ENCODE measurements around the gene ATP6V1C2.
"Not testable (repeated sequence)": the region's sequence is repeated elsewhere in the genome, so short reads cannot be mapped to it uniquely, and the experiment has no call there.

The ATP6V1C2 gene

GRCh38 chr2:10813163-10814138, 92.0 kb downstream of the ATP6V1C2 start:
- not testable (repeated sequence) for DNase-seq (ENCODE audit: low spot score)

GRCh38 chr2:10814142-10814541, 92.7 kb downstream of the ATP6V1C2 start:
- no peak for DNase-seq (ENCODE audit: low spot score)

- DNase-seq (ENCODE audit: low spot score) = no peak
Observed at GRCh38 chr2:10814571-10815331, 93.3 kb downstream of the ATP6V1C2 start.

- no peak for DNase-seq (ENCODE audit: low spot score)
Observed at GRCh38 chr2:10817413-10817812, 96.0 kb downstream of the ATP6V1C2 start.

GRCh38 chr2:10818305-10818704, 96.9 kb downstream of the ATP6V1C2 start:
- DNase-seq (ENCODE audit: low spot score) = not testable (repeated sequence)

GRCh38 chr2:10818984-10819383, 97.6 kb downstream of the ATP6V1C2 start:
- no peak for DNase-seq (ENCODE audit: low spot score)

- DNase-seq (ENCODE audit: low spot score) = no peak
Observed at GRCh38 chr2:10819714-10820314, 98.4 kb downstream of the ATP6V1C2 start.

- DNase-seq (ENCODE audit: low spot score) = no peak
Observed at GRCh38 chr2:10820562-10820961, 99.1 kb downstream of the ATP6V1C2 start.

GRCh38 chr2:10820978-10821695, 99.7 kb downstream of the ATP6V1C2 start:
- no peak for DNase-seq (ENCODE audit: low spot score)

- DNase-seq (ENCODE audit: low spot score) = no peak
Observed at GRCh38 chr2:10824191-10824590, 102.8 kb downstream of the ATP6V1C2 start.

- DNase-seq (ENCODE audit: low spot score) = no peak
Observed at GRCh38 chr2:10826026-10826425, 104.6 kb downstream of the ATP6V1C2 start.

GRCh38 chr2:10826625-10827024, 105.2 kb downstream of the ATP6V1C2 start:
- DNase-seq (ENCODE audit: low spot score) = no peak

- no peak for DNase-seq (ENCODE audit: low spot score)
Observed at GRCh38 chr2:10828346-10828745, 106.9 kb downstream of the ATP6V1C2 start.

GRCh38 chr2:10829299-10829698, 107.9 kb downstream of the ATP6V1C2 start:
- DNase-seq (ENCODE audit: low spot score) = no peak

GRCh38 chr2:10830203-10830602, 108.8 kb downstream of the ATP6V1C2 start:
- DNase-seq (ENCODE audit: low spot score) = no peak

GRCh38 chr2:10830641-10831399, 109.4 kb downstream of the ATP6V1C2 start:
- DNase-seq (ENCODE audit: low spot score) = no peak

GRCh38 chr2:10831400-10831985, 110.1 kb downstream of the ATP6V1C2 start:
- no peak for DNase-seq (ENCODE audit: low spot score)

GRCh38 chr2:10832203-10832936, 110.9 kb downstream of the ATP6V1C2 start:
- DNase-seq (ENCODE audit: low spot score) = peak; percentile 80

- DNase-seq (ENCODE audit: low spot score) = no peak
Observed at GRCh38 chr2:10833021-10833420, 111.6 kb downstream of the ATP6V1C2 start.

GRCh38 chr2:10834068-10834655, 112.7 kb downstream of the ATP6V1C2 start:
- DNase-seq (ENCODE audit: low spot score) = no peak

Measured in CD4-positive, alpha-beta T cell treated with Interleukin-15 for 4 hours (primary cell).